ENCODE data around the gene SLC6A11. TPM values are rescaled to one million over a fixed set of nuclear protein-coding genes. Genes with fewer than 3 reads are reported as not detected.
A peak's percentile ranks its signal among the peaks of the same experiment; 100 is the strongest.

SLC6A11 gene
- total RNA-seq, 1 experiment from 2014 or later: 0.02 TPM

DNA sequence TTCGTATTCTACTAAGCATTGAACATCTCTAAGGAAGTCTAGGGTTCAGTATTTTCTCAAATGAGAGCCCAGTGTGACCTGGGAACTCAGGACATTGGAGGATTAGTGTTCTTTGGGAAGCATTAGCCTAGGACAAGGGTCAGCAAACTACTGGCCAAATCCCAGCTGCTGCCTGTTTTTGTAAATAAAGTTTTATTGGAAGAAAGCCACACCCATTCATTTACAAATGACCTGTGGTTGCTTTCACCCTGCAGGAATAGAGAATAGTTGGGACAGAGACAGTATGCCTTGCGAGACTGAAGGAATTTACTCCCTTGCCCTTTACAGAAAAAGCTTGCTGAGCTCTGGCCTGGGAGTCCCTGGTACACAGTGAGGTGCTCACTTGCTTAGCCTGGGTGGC is 20.6 kb downstream of the SLC6A11 start:
- no peak for DNase-seq (ENCODE audit: extremely low read depth, low read depth)

DNA sequence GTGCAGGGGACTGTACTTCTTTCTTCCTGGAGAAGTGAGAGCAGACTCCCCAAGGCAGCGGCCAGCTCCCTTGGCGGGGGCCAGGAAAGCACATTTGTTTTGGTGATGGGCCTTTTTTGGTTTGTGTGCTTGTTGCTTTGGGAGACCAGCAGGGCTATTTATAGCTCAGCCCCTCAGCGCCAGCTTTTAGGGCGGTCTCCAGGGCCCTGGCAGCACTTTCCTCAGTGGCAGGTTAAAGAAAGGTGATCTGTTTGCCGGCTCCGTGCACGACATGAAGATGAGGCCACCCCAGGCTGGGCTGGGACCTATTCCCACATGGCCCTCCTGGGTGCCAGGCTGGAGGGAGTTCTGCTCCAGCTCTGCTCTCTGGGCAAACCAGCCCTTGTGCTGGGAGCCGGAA is 21.8 kb downstream of the SLC6A11 start:
- no peak for DNase-seq (ENCODE audit: extremely low read depth, low read depth)

- DNase-seq (ENCODE audit: extremely low read depth, low read depth): no peak
Observed at GRCh38 chr3:10839167-10839566, 23.1 kb downstream of the SLC6A11 start.

DNA sequence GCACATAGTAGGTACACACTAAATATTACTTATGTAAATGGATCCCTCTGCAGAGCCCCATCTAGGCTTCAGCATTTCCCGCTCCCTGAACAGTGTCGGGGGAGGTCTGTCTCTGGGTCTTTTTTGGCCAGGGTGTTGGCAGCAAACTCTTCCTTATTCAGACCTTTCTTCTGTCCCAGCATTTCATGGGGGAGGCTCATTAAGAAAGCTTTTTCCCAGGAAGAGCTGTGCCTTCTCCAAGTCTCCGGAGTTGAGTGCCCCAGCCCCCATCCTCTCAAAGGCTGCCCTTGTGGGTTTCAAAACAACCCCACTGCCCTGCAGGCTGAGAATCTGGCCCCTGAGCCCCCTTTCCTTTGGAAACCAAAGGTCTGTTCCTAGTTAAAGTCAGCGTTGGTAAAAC is 25.1 kb downstream of the SLC6A11 start:
- no peak for DNase-seq (ENCODE audit: extremely low read depth, low read depth)

DNA sequence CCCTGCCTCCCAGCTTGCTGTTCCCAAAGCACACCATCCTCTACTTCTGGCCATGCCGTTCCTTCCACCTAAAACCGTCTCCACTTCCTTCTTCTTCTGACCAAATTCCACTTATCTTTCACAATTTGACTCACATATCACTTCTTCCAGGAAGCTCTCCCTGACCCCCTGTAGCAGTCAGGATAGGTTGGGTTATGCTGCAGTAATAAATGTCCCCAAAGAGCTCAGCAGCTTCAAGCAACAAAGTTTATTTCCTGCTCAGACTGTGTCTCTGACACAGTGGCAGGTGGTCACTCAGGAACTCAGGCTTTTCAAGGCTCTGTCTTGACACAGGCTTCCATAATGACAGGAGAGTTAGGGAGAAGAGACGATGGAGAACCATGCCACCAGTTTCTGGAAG is 27.4 kb downstream of the SLC6A11 start:
- DNase-seq (ENCODE audit: extremely low read depth, low read depth): no peak

DNA sequence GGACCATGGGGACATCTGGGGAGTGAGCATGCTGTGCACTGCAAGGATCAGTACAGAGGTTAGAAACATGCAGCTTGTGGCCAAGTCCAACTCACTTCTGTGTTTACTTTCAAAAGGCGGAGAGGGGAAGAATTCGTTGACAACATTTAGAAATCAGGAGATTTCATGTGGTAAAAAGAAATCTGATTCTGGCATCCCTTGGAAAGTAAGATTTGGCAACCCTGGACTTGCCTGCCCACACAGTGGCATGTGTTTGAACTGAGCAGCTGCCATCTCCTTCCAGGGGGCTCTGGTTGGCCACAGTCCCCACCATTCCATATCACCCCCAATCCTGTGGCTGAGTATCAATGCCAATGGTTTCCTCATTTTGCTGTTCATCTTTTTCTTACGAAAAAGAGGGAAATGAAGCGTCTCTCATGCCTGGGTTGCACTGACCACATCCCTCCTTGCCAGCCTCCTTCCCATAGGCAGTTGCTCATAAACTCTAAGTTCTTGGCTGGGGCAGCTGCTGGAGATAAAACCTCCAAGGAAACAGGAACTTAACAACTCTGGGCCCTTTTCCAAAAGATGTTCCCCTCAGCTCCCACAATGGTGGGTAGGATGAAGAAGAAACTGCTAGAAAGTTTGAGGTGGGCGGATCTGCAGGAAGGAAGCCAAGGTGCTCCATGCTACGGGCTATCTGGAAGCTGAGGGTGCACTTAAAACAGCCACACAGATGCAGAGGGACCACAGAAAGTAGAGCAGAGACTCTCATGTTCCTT is 29.2 kb downstream of the SLC6A11 start:
- no peak for DNase-seq (ENCODE audit: extremely low read depth, low read depth)

- no peak for DNase-seq (ENCODE audit: extremely low read depth, low read depth)
Observed at GRCh38 chr3:10845839-10846656, 30.0 kb downstream of the SLC6A11 start.

DNA sequence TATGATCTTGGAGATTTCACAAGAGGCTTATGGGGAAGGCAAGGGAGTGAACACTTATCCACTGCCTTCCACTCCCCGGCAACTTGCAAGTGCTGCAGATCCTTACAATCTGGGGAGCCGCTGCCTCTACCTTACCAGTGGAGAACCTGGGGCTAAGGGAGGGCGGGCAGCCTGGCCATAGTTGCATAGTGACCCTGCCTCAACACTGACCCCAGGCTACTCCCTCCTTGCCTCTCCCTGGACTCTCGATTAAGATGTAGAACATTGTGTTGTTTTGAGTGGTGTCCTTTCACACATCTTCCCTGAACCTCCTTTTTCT is 30.6 kb downstream of the SLC6A11 start:
- DNase-seq (ENCODE audit: extremely low read depth, low read depth): no peak

GRCh38 chr3:10848261-10848660 is 32.2 kb downstream of the SLC6A11 start:
- DNase-seq (ENCODE audit: extremely low read depth, low read depth): no peak

DNA sequence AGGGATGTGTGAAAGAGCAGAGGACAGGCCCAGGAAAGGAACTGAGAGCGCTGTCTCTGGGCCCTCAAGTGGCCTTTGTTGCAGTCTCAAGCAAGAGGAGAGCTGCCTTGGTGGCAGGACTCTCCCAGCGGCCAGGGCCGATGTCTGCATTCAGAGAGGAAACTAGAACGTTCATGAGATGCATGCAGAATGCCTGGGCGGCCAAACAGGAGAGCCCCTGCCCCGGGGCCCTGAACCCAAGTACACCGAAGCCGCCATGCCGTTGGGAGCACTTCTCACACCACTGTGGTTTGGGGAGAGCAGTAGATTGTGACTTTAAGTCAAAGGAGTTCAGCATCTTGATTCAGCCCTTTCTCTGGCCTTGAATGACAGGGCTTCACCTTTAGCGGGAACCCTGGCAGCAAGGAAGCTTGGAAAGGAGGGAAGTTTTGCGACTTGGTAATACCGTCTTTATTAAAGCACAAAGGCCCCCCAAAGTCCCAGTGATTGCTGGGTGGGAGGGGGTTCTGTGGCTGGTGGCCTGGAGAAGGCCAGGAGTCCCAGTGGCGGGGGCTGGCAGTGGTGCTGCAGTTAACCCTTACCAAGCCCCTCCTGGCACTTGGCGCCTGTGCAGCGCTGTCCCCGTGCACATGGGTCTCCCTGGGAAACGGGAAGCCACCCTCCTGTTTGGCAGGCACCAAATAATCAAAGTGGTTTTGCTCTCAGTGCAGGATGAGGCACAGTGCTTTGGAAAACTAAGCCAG is 36.2 kb downstream of the SLC6A11 start:
- no peak for DNase-seq (ENCODE audit: extremely low read depth, low read depth)

DNA sequence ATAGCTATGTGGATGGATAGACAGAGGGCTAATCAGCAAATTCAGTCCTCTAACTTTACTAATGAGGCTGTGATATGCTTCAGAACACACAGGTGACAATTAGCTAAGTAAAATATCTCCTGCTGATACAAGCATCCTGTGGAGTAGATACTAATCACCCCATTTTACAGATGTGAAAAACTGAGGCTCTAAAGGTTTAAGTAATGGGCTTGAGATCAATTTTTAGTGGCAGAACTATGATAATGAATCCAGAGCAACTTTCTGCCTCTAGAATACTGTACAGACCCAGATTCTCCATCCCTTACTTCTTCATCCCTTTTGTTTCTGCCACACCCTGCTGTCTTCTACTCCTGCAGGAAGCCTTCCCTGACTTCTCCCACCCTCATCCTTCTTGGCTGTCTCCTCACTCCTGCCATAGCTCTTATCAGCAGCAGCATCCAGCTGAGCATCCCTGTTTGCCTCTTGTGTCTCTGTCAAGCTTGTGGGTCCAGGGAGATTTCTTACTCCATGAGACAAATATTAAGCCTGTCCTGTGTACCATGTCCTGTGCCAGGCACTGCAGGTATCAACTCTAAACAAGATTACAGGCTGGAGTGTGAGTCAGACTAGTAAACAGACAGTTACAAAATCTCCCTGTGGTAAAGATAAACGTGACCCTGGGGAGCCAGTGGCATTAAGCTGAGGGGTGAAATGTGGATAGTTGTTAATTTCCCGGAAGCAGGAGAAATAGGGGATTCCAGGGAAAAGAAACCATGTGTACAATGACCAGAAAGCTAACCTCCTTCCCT is 39.2 kb downstream of the SLC6A11 start:
- no peak for DNase-seq (ENCODE audit: extremely low read depth, low read depth)

DNA sequence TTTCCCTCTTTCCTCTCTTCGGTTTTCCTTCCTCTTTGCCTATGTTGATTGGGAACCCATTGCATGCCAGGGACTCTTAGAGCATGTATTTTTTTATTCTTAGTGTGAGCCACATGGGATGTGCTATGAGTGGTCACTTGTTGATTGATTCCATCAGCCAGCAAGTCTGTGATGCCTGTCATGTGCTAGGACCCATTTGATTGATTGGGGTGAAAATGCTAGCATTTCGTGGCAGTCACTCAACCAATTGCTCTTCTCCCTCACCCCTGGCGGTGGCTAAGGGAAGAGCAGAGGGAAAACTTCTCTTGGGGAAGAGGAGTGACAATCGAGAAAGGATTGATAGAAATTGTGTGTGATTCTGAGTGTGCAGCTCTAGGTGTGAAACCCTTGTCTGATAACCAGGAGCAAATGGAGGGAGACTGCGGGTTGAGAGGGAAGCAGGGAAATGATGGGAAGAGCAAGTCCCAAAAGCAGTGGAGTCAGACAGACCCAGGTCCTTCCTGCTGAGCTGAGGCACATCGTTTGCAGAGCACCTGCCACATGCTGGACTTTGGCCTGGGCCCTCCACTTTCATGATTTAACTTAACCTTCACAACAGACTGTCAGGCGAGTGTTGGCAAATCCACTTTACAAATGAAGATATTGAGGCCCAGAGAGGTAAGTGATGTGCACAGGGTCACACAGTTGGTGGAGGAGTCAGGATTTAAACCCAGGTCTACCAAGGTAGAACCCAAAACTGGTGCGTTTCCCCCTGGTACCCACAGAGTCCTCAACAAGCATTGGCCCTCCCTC is 40.0 kb downstream of the SLC6A11 start:
- no peak for DNase-seq (ENCODE audit: extremely low read depth, low read depth)

GRCh38 chr3:10857235-10857634 is 41.2 kb downstream of the SLC6A11 start:
- no peak for DNase-seq (ENCODE audit: extremely low read depth, low read depth)

DNA sequence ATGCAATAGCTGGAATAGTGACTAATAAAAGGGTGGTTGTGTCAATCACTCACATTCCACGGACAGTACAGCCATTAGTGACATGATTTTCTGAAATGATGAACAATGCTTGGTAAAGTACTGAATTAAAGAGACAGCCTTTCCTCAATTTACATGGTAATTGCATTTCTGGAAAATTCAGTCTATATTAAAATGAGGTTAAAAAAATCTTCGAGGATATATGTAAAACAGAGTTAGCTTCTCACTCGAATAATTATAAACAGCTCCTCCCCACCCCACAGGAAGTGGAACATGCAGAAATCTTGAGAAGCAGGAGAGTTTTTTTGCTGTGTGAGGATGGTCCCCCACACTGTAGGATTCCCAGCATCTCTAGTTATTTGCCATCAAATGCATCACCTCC is 42.1 kb downstream of the SLC6A11 start:
- no peak for DNase-seq (ENCODE audit: extremely low read depth, low read depth)

GRCh38 chr3:10867384-10867783 is 51.4 kb downstream of the SLC6A11 start:
- DNase-seq (ENCODE audit: extremely low read depth, low read depth): peak; percentile 8

GRCh38 chr3:10869460-10869859 is 53.4 kb downstream of the SLC6A11 start:
- DNase-seq (ENCODE audit: extremely low read depth, low read depth): no peak

DNA sequence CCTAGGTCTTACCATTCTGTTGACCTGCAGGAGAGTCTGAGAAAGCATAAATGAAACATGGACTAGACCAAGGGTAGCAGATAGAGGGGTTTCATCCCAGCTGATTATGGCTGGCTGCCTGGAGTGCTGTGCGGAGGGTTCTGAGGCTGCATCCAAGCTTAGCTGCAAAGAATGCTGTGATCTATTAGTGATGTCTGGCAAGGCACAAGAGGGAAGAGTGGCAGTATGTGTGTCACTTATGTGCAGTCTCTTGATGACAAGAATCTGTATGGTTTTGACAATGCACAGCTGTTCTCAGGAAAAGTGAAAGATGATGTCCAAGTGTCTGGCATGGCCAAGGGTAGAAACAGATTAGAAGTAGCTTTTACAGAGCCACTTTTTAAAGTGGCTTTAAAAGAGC is 54.3 kb downstream of the SLC6A11 start:
- DNase-seq (ENCODE audit: extremely low read depth, low read depth): no peak

DNA sequence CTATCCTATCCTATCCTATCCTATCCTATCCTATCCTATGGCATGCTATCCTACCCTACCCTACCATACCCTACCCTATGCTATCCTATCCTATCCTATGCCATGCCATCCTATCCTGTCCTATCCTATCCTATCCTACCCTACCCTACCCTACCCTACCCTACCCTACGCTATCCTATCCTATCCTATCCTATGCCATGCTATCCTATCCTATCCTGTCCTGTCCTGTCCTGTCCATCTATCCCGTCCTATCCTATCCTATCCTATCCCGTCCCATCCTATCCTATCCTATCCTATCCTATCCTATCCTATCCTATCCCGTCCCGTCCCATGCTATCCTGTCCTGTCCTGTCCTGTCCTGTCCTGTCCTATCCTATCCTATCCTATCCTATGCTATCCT is 57.4 kb downstream of the SLC6A11 start:
- no peak for DNase-seq (ENCODE audit: extremely low read depth, low read depth)

DNA sequence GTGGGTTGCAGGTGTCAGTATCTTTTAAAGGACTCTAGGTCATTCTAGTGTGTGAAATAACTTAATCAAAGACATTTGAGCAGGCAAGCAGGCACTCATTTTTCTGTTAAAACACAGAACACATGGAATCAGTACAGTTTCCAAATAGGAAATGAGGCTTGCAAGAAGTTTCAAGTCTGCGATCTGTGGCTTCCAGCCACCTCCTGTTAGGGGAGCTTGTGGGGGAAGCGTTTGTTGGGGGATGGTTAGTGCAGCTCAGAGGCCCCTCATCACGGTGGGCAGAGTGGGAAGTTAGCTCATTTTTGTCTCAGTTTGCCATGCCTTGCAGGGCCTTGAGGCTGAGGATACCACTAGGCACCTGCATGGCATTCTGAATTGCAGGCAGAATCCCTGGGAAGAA is 59.9 kb downstream of the SLC6A11 start:
- no peak for DNase-seq (ENCODE audit: extremely low read depth, low read depth)

GRCh38 chr3:10876661-10877060 is 60.6 kb downstream of the SLC6A11 start:
- DNase-seq (ENCODE audit: extremely low read depth, low read depth): no peak
